Activated CD4-positive, alpha-beta T cell treated with anti-CD3 and anti-CD28 coated beads, Interleukin-2, amount 50 U/mL, for 16 hours (primary cell): Measurements from ENCODE around the gene RBM10.

Source experiments
- DNase-seq: peaks from one replicate; pipeline ENCODE4 v3.0.0-alpha.2; 2020

The RBM10 gene

DNA sequence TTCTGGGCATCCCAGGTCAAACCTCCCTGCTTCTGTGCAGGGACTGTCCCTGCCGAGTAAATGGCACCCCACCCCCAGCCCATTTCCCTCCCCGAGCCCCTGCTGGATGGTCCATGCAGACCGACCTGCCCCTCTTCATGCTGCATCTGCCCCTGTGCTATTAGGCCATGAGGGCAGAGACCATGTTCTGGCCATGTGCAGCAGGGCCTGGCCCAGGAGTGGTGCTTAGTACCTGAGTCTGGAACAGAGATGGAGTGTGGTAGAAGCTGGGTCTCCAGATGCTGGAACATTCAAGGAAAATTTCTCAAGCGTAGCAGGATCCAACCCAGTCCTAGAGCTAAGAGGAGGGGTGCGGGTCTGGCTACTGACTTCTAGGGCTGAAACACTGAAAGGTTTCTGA, 33.3 kb downstream of the RBM10 start:
- DNase-seq: no peak

DNA sequence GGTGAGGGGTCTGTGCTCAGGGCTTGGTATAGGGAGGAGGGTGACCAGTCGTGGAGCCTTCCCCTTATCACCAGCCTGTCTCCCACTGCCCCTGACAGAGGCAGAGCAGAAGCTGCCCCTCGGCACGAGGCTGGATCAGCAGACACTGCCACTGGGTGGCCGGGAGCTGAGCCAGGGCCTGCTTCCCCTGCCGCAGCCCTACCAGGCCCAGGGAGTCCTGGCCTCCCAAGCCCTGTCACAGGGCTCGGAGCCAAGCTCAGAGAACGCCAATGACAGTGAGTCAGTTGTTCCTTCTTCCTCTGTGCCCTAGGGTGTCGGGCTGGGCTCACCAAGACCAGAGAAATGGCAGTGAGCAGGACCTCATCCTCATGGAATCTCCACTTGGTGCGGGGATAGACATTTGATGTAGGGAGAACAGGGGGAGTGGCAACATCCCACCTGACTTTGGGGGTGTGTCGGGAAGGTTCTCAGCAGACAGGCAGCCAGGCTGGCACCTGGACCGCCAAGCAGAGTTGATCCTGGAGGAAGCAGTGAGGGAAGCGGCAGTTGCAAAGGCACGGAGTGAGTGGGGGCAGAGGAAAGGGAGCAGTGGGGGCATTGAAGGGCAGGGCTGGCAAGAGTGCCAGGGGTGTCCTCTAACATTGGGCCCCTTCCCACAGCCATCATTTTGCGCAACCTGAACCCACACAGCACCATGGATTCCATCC, 34.4 kb downstream of the RBM10 start:
- no peak for DNase-seq

DNA sequence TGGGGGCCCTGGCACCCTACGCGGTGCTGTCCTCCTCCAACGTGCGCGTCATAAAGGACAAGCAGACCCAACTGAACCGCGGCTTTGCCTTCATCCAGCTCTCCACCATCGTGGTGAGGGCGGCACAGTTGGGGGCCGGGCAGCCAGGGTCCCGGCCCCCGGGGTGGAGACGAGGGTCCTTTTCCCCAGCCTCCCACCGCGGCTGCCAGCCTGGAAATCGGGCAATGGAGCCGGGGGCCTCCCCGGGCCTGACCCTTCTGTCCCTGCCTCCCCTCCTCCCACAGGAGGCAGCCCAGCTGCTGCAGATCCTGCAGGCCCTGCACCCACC, 34.9 kb downstream of the RBM10 start:
- DNase-seq: no peak

DNA sequence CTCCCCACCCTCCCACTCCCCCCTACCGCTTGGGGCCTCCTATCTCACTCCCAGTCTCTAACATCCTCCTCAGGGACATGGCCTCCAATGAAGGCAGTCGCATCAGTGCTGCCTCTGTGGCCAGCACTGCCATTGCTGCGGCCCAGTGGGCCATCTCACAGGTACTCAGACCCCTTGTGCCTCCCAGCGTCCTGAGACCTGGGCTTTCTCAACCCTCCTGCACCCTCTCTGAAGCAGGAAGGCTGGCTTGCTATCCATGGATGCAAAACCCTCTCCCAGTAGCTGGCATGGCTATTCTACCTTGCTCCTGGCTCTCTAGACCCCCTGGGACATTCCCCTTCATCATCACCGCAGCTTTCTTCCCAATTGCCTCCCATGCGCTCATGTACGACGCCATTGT, 35.3 kb downstream of the RBM10 start:
- DNase-seq: no peak

DNA sequence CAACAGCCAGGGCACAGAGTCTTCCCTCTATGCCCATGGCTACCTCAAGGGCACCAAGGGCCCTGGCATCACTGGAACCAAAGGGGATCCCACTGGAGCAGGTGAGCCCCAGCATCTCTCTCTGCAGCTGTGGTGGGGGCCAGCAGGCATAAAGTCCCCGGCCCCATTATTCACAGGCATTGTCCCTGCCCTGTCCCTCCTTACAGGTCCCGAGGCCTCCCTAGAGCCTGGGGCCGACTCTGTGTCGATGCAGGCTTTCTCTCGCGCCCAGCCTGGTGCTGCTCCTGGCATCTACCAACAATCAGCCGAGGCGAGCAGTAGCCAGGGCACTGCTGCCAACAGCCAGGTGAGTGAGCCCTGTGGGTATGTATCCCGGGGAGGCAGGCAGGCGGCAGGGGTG, 36.3 kb downstream of the RBM10 start:
- no peak for DNase-seq

DNA sequence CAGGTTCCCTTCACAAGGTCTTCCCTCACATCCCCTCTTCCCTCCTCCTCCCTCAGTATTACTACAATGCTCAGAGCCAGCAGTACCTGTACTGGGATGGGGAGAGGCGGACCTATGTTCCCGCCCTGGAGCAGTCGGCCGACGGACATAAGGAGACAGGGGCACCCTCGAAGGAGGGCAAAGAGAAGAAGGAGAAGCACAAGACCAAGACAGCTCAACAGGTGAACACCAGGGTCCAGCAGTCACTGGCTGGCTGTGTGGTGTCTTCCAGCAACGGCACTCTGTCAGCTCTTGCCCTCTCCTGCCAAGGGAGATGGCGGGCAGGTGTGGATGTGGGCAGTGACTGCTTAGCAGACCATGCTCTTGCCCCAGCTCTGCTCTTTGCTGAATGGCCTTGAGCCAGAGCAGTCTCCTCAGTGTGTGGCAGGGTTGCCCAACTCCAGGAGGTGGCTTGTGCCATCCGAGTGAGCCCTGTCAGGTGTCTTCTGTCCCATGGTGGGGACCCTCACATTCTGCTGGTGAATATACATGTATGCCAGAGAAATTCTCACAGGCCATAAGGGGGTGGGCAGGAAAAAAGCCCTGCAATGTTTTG, 37.2 kb downstream of the RBM10 start:
- no peak for DNase-seq

DNA sequence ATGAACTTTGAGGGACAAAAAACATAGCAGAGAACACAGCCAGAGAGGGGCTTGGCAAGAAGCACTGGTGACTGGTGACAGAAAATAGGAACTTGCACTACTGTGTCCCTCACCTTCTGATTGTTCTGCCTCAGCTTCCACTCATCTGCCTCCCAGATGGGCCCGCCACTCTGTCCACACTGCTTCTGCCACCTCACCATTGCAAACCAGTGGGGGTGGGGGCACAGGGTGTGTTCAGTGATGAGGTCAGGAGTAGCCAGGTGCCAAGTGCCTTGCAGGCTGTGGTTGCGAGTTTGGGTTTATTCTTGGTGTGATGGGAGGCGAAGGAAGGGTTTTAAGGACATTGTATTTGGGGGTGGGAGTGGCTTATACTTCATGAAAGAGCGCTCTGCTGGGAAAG, 39.5 kb downstream of the RBM10 start:
- DNase-seq: no peak

DNA sequence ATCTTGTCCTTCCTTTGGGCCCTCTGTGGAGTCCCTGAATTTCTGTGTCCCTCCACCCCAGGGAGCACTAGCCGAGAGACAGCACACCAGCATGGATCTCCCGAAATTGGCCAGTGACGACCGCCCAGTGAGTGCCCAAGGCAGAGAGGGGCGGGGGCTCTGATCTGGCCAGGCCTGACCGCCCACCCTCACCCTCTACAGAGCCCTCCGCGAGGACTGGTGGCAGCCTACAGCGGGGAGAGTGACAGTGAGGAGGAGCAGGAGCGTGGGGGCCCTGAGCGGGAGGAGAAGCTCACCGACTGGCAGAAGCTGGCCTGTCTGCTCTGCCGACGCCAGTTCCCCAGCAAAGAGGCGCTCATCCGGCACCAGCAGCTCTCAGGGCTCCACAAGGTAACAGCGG, 40.2 kb downstream of the RBM10 start:
- no peak for DNase-seq

DNA sequence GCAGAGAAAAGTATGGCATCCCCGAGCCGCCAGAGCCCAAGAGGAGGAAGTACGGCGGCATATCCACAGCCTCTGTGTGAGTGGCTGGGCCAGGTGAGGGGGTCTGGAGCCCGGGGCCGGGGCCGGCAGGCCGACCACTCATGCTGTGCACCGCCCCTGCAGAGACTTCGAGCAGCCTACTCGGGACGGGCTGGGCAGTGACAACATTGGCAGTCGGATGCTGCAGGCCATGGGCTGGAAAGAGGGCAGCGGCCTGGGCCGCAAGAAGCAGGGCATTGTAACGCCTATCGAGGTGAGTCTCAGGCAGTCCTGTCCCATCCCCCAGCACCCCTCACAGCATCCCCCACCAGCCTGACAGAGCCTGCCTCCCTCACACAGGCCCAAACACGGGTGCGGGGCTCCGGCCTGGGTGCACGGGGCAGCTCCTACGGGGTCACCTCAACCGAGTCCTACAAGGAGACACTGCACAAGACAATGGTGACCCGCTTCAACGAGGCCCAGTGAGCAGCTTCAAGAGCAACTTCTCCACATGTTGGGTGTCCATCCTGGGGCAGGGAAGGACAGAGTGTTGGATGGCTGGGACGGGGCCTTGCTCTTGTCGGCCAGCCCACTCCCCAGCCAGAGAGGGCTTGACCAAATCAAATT, 41.2 kb downstream of the RBM10 start:
- DNase-seq: no peak

DNA sequence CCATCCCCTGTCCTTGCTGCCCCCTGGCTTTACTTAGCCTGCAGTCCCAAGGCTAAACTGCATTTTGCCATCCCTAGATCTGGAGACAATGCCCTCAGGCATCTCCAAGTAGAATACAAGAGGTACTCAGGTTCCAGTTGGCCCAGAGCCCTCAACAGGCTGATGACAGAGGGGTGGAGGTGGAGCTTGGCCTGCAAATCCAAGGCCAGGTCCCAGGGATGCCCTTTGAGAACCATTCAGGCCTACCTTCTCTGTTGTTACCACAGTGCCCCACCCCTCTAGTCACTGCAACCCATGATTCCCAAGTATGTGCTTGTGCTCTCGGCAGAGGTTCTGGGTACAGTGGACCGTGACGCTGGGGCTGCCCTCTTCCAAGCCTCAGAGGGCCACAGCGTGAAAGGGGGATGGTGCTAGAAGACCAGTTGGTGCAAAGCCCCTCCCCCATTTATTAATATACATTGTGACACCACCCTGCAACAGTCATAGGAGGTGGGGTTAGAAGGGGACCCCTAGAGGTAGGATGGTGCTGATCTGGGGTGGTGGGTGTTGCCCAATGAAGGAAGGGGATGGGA, 42.2 kb downstream of the RBM10 start:
- DNase-seq: no peak

DNA sequence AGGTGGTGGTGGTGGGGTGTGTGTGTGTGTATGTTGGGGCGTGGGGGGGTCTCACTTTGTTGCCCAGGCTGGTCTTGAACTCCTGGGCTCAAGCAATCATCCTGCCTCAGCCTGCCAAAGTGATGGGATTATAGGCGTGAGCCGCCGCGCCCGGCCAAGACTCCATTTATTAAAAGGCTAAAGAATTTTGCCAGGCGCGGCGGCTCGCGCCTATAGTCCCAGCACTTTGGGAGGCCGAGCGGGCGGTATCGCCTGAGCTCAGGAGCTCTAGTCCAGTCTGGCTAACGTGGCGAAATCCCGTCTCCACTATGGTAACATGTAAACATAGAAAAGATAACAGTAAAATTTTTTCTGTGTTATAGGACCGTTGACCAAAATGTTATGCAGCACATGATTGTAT, 44.9 kb downstream of the RBM10 start:
- DNase-seq: no peak

DNA sequence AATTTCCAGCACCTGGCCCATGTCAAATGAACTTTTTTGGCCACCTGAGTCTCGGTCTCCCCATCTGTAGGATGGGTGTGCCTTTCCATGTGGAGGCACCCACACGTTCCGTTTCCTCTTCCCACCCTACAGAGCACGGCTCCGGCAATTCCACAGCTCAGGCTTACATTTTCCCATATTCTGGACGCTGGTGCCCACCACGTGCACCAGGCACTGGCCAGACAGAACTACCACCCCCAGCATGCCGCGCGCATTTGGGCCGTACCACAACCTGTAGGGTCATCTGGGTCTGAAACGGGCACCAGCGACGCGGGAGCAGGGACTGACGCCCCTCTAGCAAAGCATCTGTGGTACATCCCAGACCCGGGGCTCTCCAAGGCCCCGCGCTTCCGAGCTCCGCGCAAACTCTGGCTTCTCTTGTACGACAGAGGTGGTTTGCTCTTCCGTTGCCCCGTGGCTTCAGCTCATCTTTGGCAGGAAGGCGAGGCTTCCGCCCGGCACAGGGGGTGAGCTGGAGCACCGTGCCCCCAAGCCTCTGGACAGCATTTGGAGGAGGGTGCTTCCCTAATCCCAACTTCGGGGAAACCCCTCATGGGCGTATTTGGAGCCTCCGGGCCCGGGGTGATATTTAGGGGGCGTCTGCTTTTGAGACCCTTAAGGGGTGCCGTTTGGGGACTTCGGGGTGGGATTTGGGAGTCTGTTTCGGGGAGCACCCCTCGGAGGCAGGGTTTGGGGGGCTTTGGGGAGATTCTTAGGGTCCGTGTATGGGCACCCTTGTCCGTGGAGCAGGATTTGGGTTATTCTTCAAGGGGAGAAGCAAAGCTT, 45.6 kb downstream of the RBM10 start:
- peak; percentile 92 for DNase-seq

DNA sequence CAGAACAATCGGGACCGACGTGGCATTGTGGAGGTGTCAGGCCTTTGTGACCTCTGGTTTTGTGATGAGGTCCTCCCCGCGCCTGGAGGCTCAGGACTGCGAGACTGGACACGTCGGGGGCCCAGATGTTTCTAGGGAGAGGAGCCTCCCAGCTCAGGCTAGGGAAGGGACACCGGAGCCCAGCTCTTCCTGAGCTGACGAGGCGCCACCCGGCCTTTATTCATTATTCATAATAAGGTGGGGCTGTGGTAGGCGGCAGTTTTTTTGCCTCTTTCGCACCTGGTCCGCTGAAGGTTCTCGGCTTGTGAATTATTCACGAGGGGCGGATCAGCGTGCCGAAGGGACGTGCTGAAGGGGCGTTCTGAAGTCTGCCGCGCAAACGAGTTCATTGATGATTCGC, 46.3 kb downstream of the RBM10 start:
- DNase-seq: peak; percentile 48

DNA sequence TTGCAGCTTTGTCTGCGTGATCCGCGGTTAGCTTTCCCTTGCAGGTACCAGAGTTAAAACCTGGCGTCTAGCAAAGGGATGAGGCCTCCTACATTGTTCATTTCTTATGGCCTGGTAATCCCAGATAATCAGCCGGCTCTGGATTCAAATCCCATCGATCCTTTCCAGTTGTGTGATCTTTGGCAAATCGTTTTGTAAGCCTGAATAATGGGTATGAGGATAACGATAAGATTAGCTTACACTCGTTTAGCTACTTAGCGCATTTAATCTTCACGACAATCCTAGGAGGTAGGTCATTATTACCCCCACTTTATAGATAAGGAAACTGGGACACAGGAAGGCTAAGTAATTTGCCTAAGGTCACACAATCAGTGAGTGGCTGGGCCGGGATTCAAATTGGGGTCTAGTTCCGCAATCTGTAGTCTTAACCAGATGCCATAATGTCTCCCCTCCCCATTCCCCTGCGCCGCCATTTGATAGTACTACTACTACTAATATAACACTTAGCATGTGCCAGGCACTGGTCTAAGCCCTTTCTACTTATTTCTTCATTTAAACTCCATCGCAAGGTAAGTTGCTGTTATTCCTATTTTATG, 46.9 kb downstream of the RBM10 start:
- DNase-seq: no peak

DNA sequence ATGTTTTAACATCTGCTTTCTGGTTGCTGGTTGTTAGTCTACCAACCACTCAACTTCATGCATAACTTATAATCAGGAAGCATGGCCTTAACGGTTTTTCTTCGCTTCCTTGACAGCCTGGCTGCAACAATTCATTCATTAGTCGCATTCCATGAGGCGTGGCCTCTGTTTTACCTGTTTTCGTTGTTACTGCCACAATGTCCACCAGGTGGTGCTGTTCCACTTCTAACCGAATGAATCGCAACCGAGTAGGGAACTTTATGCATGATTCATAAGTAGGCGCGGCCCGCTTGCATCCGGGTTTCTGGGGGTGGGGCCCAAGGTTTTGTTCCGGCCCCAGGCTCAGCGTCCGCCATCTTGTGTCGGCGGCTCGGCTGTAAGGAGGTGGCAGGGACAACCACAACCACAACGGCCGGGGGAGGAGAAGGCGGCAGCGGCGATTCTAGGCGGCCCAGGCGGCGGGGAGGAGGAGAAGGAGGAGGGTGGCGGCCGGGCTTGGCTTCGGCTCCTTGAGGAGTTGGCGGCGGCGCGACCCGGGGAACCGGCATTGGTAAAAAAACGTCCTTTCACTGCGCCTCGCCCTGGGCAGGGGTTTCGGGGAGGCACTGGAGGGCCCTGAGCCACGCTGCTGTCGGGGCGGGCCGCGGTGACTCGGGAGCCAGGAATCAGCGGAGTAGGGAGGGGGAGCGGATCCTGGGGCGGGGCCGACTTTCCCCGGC, 48.6 kb downstream of the RBM10 start, which contains the start of gene UBA1:
Gene UBA1, plus strand, starts transcription at position 355 of the 719 bp plus-strand sequence. CDS start 4,974 bp downstream, outside the sequence.
- DNase-seq: peak; percentile 98

DNA sequence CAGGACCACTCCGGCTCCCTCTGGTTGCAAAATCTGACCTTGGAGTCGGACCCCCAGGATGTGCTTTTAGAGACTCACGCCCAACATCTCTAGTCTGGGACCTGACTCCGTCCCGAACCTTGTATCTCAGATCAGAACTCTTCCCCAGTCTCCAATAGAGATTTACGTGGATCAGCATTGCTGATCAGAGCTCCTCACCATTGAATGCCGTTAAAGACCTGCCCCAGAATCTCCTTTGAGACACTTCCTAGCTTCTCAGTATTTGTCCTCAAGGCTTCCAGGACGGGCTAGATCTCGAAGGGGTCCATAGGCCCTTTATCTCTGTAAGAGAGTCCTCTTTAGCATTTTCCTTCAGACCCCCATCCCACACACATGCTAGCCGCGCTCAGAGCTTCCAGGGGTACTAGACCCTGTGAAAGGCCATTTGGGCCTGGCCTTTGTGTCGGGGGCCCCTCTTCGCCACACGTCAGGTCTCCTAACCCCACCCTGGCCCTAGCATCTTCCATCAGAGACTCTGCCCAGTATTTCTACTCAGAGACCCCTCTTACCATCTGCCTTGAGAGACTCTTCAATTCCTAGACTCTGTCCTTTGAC, 49.3 kb downstream of the RBM10 start:
- no peak for DNase-seq

DNA sequence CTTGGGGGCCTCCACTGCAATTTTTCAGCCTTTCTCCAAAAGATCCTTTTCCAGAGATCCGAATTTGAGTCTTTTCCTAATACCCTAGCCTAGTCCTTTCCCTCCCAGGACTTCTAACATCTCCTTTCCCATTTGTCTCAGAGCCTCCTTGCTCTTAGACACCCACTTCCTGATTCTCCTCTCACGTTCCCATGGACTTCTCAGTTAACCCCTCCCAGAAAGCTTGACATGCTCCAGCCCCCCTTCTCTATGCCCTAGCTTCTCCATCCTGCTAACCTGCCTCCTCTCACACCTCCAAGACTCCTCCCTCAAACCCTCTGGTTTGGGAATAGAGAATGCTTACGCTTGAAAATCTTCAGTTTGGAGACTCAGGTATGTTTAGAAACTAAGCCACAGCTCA, 51.1 kb downstream of the RBM10 start:
- DNase-seq: no peak

DNA sequence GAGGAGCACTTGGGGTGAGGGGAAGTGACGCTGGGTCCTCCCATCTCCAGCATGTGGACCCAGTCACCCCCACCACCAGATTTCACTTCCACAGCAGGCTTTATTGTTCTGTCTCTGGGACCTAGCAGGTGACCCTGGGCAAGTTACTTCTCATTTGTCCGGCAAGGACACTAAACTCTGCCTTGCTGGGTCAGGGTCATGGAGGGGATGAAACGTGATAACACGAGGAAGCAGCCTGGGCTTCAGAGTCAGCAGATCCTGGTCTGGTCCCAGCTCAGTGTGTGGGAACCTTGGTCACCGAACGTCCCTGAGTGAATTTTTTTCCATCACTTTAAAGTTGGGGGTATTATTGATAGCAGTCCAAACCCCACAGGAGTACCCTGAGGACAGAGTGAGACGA, 52.5 kb downstream of the RBM10 start:
- DNase-seq: no peak

DNA sequence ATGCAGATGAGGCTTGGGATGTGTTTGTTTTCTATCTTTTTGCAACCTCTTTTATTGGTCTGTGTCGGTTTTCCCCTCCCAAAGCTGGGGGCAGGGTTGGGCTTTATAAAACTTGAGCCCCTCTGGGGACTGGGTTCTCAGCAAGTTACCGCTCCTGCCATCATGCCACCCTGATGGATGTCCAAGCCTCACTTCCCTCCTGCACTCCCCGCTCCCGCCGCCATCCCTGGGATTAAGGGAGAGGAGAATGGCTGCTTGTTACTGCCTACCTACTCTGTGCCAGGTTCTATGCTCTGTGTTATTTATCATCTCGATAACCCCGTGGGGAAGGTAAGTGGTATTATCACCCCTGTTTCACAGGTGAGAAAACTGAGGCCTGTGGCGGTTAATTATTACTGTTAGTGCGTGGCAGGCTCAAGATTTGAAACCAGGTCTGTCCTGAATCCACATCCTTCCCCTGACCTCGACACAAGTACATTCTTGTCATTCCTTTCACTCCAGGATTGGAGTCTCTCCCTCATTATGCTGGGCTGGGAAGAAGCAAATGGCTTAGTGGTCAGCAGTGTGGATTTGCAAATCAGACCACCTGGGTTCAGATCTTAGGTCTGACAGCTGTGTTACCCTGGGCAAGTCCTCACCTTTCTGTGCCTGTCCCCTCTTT, 53.1 kb downstream of the RBM10 start:
- no peak for DNase-seq

DNA sequence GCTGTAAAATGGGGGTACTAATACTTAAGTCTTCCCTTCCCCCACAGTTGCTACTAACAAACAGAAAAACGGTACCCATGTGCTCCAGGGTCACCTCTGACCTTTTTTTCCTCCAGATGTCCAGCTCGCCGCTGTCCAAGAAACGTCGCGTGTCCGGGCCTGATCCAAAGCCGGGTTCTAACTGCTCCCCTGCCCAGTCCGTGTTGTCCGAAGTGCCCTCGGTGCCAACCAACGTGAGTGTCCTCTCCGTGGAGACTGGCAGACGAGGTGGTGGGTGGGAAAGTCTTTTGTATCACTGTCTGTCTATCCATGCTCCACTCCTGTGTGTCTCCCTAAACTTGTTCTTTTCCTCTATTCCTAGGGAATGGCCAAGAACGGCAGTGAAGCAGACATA, 53.7 kb downstream of the RBM10 start:
- no peak for DNase-seq

DNA sequence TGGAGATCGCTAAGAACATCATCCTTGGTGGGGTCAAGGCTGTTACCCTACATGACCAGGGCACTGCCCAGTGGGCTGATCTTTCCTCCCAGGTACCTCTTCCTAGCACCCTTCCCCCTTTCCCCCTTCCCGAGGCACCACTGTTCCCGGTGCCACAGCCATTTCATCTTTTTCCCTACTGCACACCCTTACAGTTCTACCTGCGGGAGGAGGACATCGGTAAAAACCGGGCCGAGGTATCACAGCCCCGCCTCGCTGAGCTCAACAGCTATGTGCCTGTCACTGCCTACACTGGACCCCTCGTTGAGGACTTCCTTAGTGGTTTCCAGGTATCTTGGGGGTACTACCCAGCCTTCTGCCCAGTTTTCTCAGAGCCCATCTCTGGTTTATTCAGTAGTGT, 54.3 kb downstream of the RBM10 start:
- DNase-seq: no peak
